GM12801 (cell line): ENCODE results near the gene FAM169A.

Experiments used
- TF ChIP-seq, protein P1 (sequence below): IDR thresholded peaks from one replicate; pipeline ENCODE4 v1.5.1; 2011; ENCODE audit warnings: control low read depth; ENCODE audit not compliant: insufficient read length; ENCODE audit errors: extremely low read depth

Gene FAM169A

DNA sequence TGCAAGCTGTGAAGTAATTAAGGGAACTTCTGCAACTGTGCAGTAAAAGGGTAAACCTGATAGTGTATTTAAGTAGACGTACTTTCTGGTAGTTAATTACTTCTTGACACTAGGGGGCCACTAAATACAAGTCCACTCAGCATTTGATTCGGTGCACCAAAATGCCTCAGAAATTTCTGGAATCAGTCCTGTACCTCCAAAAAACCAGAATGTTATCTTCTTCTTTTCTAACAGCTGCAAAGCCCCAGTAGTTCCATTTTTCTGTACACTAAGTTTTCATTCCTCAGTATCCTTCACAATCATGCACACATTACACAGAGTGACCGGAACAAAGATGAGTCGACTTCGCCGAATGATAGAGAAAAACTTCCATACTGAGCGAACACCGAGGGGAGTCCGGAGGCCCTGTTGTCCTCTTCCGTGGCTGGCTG is 99.8 kb downstream of the FAM169A start:
- TF ChIP-seq, protein P1, sequence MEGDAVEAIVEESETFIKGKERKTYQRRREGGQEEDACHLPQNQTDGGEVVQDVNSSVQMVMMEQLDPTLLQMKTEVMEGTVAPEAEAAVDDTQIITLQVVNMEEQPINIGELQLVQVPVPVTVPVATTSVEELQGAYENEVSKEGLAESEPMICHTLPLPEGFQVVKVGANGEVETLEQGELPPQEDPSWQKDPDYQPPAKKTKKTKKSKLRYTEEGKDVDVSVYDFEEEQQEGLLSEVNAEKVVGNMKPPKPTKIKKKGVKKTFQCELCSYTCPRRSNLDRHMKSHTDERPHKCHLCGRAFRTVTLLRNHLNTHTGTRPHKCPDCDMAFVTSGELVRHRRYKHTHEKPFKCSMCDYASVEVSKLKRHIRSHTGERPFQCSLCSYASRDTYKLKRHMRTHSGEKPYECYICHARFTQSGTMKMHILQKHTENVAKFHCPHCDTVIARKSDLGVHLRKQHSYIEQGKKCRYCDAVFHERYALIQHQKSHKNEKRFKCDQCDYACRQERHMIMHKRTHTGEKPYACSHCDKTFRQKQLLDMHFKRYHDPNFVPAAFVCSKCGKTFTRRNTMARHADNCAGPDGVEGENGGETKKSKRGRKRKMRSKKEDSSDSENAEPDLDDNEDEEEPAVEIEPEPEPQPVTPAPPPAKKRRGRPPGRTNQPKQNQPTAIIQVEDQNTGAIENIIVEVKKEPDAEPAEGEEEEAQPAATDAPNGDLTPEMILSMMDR = no peak

DNA sequence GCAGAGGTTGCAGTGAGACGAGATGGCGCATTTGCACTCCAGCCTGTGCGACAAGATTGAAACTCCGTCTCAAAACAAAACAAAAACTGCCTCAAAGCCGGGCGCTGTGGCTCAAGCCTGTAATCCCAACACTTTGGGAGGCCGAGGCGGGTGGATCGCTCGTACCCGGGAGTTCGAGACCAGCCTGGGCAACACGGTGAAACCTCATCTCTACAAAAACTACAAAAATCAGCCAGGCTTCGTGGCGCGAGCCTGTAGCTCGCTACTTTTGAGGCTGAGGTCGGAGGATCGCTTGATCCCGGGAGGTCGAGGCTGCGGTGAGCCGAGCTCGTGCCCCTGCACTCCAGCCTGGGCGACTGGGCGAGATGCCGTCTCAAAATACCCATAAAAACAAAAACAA is 100.3 kb downstream of the FAM169A start:
- TF ChIP-seq, protein P1 = no peak

DNA sequence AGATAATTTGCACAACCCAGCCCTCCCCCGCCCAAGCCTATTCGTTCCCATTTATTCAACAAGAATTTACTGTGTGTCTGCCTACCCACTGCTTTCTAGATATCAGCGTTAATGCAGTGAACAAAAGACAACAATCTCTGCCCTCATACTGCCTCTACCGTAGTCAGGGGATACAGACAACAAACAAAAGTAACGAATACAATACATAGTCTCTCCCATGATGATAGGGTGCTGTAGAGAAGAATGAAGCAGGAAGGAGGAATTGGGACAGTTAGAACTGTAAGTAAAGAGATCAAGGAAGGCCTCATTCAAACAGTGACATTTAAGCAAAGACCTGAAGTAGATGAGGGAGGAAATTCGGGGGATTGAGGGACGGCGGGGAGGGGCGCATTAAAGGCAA is 101.0 kb downstream of the FAM169A start:
- TF ChIP-seq, protein P1 = no peak

DNA sequence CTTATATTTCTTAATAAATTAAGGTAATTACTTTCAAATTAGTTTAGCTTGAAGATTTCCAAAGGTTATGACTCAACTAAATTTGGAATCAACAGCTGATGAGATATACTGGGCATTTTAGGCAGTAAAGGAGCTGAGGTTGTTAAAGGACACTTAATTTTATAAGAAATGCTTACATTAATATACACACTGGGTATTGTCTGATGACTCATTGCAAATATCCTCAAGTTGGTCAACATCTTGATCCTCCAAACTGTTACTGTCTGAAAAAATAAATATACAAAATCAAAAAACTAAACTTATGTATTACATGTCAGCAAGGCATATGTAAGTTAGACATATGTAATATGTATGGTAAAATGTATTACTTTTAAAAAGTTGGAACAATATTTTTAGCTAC is 102.7 kb downstream of the FAM169A start:
- TF ChIP-seq, protein P1 = no peak

DNA sequence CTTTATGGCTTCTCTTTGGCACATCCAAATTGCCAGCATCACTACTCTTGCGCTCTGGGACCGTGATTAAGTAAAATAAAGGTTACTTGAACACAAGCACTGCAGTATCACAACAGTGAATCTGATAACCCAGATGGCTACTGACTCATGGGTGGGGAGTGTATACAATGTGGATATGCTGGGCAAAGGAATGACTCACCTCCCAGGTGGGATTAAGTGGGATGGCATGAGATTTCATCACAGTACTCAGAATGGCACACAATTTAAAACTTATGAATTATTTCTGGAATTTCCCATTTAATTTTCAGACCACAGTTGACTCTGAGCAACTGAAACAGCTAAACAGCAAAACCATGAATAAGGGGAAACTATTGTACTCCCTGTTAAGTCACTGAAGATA is 103.6 kb downstream of the FAM169A start:
- TF ChIP-seq, protein P1 = no peak

DNA sequence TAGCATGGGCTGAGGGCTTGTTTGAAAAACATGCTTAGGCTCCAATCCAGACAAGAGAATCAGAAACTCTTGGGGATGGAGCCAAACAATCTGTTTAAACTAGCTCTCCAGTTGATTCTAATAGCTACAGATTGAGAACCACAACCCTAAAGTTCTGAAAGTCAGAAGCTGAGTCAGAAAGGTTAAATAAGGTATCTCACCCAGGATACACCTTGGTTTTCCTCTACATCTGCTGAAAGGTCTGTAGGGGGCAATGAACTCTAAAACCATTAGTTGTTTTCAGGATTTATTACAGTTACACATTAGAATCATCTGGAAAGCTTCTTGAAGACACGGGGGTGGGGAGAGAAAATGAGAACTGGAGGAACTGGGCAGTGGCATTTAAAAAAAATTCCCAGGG is 104.9 kb downstream of the FAM169A start:
- TF ChIP-seq, protein P1 = no peak

DNA sequence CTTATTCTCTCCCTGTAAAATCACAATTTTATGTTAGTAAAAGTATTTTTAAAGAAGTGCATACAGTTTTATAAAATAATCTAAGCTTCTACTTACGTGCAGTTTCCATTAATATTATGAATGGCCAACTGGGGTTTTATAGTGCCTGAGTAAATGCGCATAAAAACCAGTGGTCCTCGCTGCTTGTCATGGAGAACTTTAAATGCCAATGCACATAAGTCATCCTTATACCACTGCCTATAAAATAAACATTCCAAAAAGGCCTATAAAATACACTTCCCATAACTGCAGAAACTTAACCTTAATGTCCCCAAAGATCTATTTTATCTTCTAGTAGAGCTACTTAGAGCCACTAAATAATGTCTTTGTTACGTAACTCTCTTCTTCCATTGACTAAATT is 127.8 kb downstream of the FAM169A start:
- TF ChIP-seq, protein P1 = no peak

DNA sequence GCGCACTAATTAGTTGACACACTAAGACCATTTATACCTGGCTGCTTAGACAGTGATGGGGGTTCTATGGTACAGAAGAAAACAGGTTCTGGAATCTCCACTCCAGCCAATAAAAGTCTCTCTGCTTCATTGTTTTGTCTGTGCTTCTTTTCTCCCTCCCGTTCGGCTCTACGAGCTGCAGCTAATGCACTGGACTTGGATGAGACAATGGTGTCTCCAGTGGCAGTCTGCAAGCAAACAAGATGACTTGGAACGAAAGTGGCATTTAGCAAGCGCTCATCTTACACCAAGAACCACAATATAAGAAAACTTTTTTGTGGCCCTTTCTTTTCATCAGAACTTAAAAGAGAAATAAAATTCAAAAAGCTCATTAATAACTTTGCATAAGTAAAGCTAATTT is 129.4 kb downstream of the FAM169A start:
- TF ChIP-seq, protein P1 = no peak
